ENCODE measurements around the gene WDR90.
A peak's percentile ranks its signal among the peaks of the same experiment; 100 is the strongest.

The WDR90 gene

GRCh38 chr16:680625-680945, 31.4 kb downstream of the WDR90 start:
- H3K27me3 ChIP-seq (ENCODE audit: insufficient read depth, low read length), result no peaks in the 10 kb centered on the region
- H3K27ac ChIP-seq (ENCODE audit: low read depth, low read length, poor library complexity, severe bottlenecking), result peak overlapping the region; percentile 55
- H4K20me1 ChIP-seq (ENCODE audit: insufficient read depth, low read length), result no peaks in the 10 kb centered on the region

GRCh38 chr16:680967-681745, 32.0 kb downstream of the WDR90 start:
- no peaks in the 10 kb centered on the region for H3K9me2 ChIP-seq (ENCODE audit: low read depth, low read length)
- peak overlapping the region; percentile 98 for H3K4me2 ChIP-seq (ENCODE audit: low read length)
- TF ChIP-seq, protein P1, sequence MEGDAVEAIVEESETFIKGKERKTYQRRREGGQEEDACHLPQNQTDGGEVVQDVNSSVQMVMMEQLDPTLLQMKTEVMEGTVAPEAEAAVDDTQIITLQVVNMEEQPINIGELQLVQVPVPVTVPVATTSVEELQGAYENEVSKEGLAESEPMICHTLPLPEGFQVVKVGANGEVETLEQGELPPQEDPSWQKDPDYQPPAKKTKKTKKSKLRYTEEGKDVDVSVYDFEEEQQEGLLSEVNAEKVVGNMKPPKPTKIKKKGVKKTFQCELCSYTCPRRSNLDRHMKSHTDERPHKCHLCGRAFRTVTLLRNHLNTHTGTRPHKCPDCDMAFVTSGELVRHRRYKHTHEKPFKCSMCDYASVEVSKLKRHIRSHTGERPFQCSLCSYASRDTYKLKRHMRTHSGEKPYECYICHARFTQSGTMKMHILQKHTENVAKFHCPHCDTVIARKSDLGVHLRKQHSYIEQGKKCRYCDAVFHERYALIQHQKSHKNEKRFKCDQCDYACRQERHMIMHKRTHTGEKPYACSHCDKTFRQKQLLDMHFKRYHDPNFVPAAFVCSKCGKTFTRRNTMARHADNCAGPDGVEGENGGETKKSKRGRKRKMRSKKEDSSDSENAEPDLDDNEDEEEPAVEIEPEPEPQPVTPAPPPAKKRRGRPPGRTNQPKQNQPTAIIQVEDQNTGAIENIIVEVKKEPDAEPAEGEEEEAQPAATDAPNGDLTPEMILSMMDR (IDR thresholded peaks at IDR 0.05; ENCODE audit: low read length), result peak; percentile 26; the same call in 1 of the 2 replicates
- no peak for TF ChIP-seq EZH2 (IDR thresholded peaks at IDR 0.05; ENCODE audit: borderline replicate concordance, low read length)
- H3K9me3 ChIP-seq (ENCODE audit: low read length), result no peaks in the 10 kb centered on the region
- no peaks in the 10 kb centered on the region for H4K20me1 ChIP-seq (ENCODE audit: insufficient read depth, low read length)
- no peak overlapping the region for H2AFZ ChIP-seq (ENCODE audit: low read length)
- H3K27ac ChIP-seq (ENCODE audit: low read depth, low read length, poor library complexity, severe bottlenecking), result peak overlapping the region; percentile 55
- H3K79me2 ChIP-seq (ENCODE audit: insufficient read depth, low read length), result 0 out of 2 replicates have a peak, but pooled peaks cover 8% of the 10 kb centered on the region
- H3K4me1 ChIP-seq (ENCODE audit: insufficient read depth, low read length, severe bottlenecking), result peaks cover 56% of the 10 kb centered on the region
- peak overlapping the region; percentile 86 for H3K4me3 ChIP-seq (ENCODE audit: low read depth, low read length, poor library complexity, severe bottlenecking)
- no peaks in the 10 kb centered on the region for H3F3A ChIP-seq (ENCODE audit: insufficient read depth, low read length)
- H3K36me3 ChIP-seq (ENCODE audit: insufficient read depth, low read length), result peaks cover 29% of the 10 kb centered on the region
- no peaks in the 10 kb centered on the region for H3K27me3 ChIP-seq (ENCODE audit: insufficient read depth, low read length)
- H3K9ac ChIP-seq (ENCODE audit: low read length), result peak overlapping the region; percentile 86

More at GRCh38 chr16:680625-680945, 31.4 kb downstream of the WDR90 start:
- Histone ChIP-seq H3F3A (ENCODE audit: insufficient read depth, low read length) (no peaks in the 10 kb centered on the region), H3K4me3 (ENCODE audit: low read depth, low read length, poor library complexity, severe bottlenecking) (peak overlapping the region; percentile 86), H3K79me2 (ENCODE audit: insufficient read depth, low read length) (0 out of 2 replicates have a peak, but pooled peaks cover 8% of the 10 kb centered on the region), H3K4me2 (ENCODE audit: low read length) (peak overlapping the region; percentile 98), H2AFZ (ENCODE audit: low read length) (no peak overlapping the region), H3K9me3 (ENCODE audit: low read length) (no peaks in the 10 kb centered on the region), H3K36me3 (ENCODE audit: insufficient read depth, low read length) (peaks cover 26% of the 10 kb centered on the region), H3K9ac (ENCODE audit: low read length) (peak overlapping the region; percentile 86), H3K9me2 (ENCODE audit: low read depth, low read length) (no peaks in the 10 kb centered on the region), H3K4me1 (ENCODE audit: insufficient read depth, low read length, severe bottlenecking) (peaks cover 56% of the 10 kb centered on the region)
- TF ChIP-seq EZH2 (IDR thresholded peaks at IDR 0.05; ENCODE audit: borderline replicate concordance, low read length), result no peak
- TF ChIP-seq, protein P1 (IDR thresholded peaks at IDR 0.05; ENCODE audit: low read length), result no peak

- Histone ChIP-seq H3K4me1 (ENCODE audit: insufficient read depth, low read length, severe bottlenecking) (peaks cover 52% of the 10 kb centered on the region), H3K27me3 (ENCODE audit: insufficient read depth, low read length) (no peaks in the 10 kb centered on the region), H3K9ac (ENCODE audit: low read length) (peak overlapping the region; percentile 86; the same call in 1 of the 2 replicates), H3K4me2 (ENCODE audit: low read length) (peak overlapping the region; percentile 98), H3K79me2 (ENCODE audit: insufficient read depth, low read length) (0 out of 2 replicates have a peak, but pooled peaks cover 8% of the 10 kb centered on the region), H2AFZ (ENCODE audit: low read length) (no peak overlapping the region), H3F3A (ENCODE audit: insufficient read depth, low read length) (no peaks in the 10 kb centered on the region), H3K27ac (ENCODE audit: low read depth, low read length, poor library complexity, severe bottlenecking) (no peak overlapping the region), H3K36me3 (ENCODE audit: insufficient read depth, low read length) (peaks cover 36% of the 10 kb centered on the region), H4K20me1 (ENCODE audit: insufficient read depth, low read length) (no peaks in the 10 kb centered on the region), H3K9me3 (ENCODE audit: low read length) (no peaks in the 10 kb centered on the region), H3K9me2 (ENCODE audit: low read depth, low read length) (no peaks in the 10 kb centered on the region), H3K4me3 (ENCODE audit: low read depth, low read length, poor library complexity, severe bottlenecking) (peak overlapping the region; percentile 86)
- TF ChIP-seq, protein P1 (IDR thresholded peaks at IDR 0.05; ENCODE audit: low read length), result no peak
- no peak for TF ChIP-seq EZH2 (IDR thresholded peaks at IDR 0.05; ENCODE audit: borderline replicate concordance, low read length)
These were observed 32.7 kb downstream of the WDR90 start for GRCh38 chr16:681746-682427.
